Immature natural killer cell (primary cell): ENCODE measurements around the gene CYP27C1. TPM values are rescaled to one million over a fixed set of nuclear protein-coding genes. Genes with fewer than 3 reads are reported as not detected.

Experiments
- DNase-seq, 3 donors: peaks; one replicate each; pipeline ENCODE4 v3.0.0; 2022; ENCODE audit warnings: mixed read lengths in 1 of 3
- H3K27ac Mint-ChIP-seq, 6 donors: one replicate each; pipeline ENCODE4 v1.8.0; 2020; ENCODE audit warnings: mixed read lengths in 6 of 6, mild to moderate bottlenecking in 5 of 6, inconsistent platforms in 4 of 6, moderate library complexity in 3 of 6
- H3K27me3 Mint-ChIP-seq, 3 donors: one replicate each; pipeline ENCODE4 v1.8.0; 2020 to 2021; ENCODE audit warnings: low read depth in 3 of 3, mild to moderate bottlenecking in 3 of 3, mixed read lengths in 3 of 3, moderate library complexity in 3 of 3, inconsistent platforms in 1 of 3
- H3K36me3 Mint-ChIP-seq, 3 donors: one replicate each; pipeline ENCODE4 v1.8.0; 2020; ENCODE audit warnings: mixed read lengths in 3 of 3, inconsistent platforms in 2 of 3, mild to moderate bottlenecking in 2 of 3
- H3K4me1 Mint-ChIP-seq, 2 donors: one replicate each; pipeline ENCODE4 v1.8.0; 2020; ENCODE audit warnings: inconsistent platforms in 2 of 2, mild to moderate bottlenecking in 2 of 2, mixed read lengths in 2 of 2, moderate library complexity in 1 of 2
- H3K4me3 Mint-ChIP-seq, 5 donors: one replicate each; pipeline ENCODE4 v1.8.0; 2020; ENCODE audit warnings: mild to moderate bottlenecking in 5 of 5, mixed read lengths in 5 of 5, inconsistent platforms in 3 of 5, moderate library complexity in 3 of 5
- H3K9me3 Mint-ChIP-seq, 6 donors: one replicate each; pipeline ENCODE4 v1.8.0; 2020; ENCODE audit warnings: mild to moderate bottlenecking in 6 of 6, mixed read lengths in 6 of 6, inconsistent platforms in 4 of 6, moderate library complexity in 3 of 6
- polyA plus RNA-seq, 3 donors: library from polyadenylated mRNA; unstranded; fragments of 300-500 nt; fragmentation: Illumina TruSeq; gene quantifications; one replicate each; pipeline ENCODE4 v1.2.3, GENCODE V29; 2021

The CYP27C1 gene
- polyA plus RNA-seq, 3 donors from 2014 or later = not detected

DNA sequence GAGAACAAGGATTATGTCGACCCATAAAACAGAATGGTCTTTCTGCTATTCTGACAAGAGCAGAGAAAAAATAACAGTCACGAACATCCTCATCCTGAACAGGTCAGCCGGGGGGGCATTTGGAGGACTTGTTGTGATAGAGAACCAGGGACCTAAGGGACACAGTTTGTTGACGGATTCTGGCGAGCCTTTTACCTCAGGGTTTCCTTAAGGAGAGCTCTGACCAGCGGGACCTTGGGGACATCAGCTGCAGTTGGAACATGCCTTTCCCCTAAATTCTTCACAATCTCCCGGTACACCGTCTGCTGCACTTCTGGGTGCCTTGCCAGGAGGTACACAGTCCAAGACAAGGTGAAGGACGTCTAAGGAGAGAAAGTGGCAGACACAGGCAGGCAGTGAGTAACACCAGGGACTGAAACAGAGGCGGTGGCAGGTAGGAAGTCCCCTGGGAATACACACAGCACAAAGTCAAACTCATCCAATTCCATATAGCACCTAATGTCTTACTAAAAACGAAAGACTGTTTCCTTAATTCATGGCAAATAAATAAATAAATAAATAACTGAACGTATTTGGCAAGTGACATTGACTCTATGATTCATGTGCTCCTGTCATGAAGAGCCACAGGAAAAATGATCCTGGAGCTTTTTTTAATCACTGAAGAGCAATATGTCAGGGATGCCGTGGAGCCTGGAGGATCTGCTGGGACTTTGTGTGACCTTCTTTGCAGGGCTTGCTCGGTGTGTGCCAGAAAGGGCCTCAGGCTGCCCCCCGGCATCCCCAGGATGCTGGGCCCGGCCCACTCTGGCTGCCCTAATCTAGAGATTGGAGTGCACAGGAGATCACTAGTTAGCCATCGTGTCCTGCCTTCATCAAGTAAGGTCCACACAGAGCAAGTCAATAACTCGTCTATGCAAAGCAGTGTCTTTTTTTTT, 24.7 kb downstream of the CYP27C1 start:
- no peak for DNase-seq
- H3K4me1 Mint-ChIP-seq = peaks cover 0 to 6% of the 10 kb centered on the region in 2 donors

GRCh38 chr2:127194447-127194846, 25.7 kb downstream of the CYP27C1 start:
- Mint-ChIP-seq H3K27me3 (peaks cover 0 to 2% (median 0%) of the 10 kb centered on the region in 3 donors), H3K4me1 (peaks cover 0 to 6% of the 10 kb centered on the region in 2 donors), H3K27ac (no peak overlapping the region), H3K9me3 (no peaks in the 10 kb centered on the region), H3K4me3 (no peak overlapping the region), H3K36me3 (no peaks in the 10 kb centered on the region)
- DNase-seq = no peak

More for the DNA sequence above, 24.7 kb downstream of the CYP27C1 start:
- H3K9me3 Mint-ChIP-seq = no peaks in the 10 kb centered on the region
- H3K27ac Mint-ChIP-seq = no peak overlapping the region
- H3K4me3 Mint-ChIP-seq = no peak overlapping the region
- peaks cover 0 to 2% (median 0%) of the 10 kb centered on the region in 3 donors for H3K27me3 Mint-ChIP-seq
- H3K36me3 Mint-ChIP-seq = no peaks in the 10 kb centered on the region

- H3K27me3 Mint-ChIP-seq = peaks cover 0 to 2% (median under 1%) of the 10 kb centered on the region in 3 donors
- no peak overlapping the region for H3K27ac Mint-ChIP-seq
- no peak overlapping the region for H3K4me3 Mint-ChIP-seq
- no peaks in the 10 kb centered on the region for H3K9me3 Mint-ChIP-seq
- no peak for DNase-seq
- H3K4me1 Mint-ChIP-seq = peaks cover 0 to 6% of the 10 kb centered on the region in 2 donors
- no peaks in the 10 kb centered on the region for H3K36me3 Mint-ChIP-seq
Observed at GRCh38 chr2:127193967-127194280, 26.2 kb downstream of the CYP27C1 start.

- H3K27ac Mint-ChIP-seq = no peak overlapping the region
- H3K4me1 Mint-ChIP-seq = peaks cover 0 to 6% of the 10 kb centered on the region in 2 donors
- no peak for DNase-seq
- H3K36me3 Mint-ChIP-seq = no peaks in the 10 kb centered on the region
- peaks cover 0 to 5% (median 3%) of the 10 kb centered on the region in 3 donors for H3K27me3 Mint-ChIP-seq
- no peaks in the 10 kb centered on the region for H3K9me3 Mint-ChIP-seq
- H3K4me3 Mint-ChIP-seq = no peak overlapping the region
Observed at GRCh38 chr2:127193164-127193966, 26.7 kb downstream of the CYP27C1 start.

DNA sequence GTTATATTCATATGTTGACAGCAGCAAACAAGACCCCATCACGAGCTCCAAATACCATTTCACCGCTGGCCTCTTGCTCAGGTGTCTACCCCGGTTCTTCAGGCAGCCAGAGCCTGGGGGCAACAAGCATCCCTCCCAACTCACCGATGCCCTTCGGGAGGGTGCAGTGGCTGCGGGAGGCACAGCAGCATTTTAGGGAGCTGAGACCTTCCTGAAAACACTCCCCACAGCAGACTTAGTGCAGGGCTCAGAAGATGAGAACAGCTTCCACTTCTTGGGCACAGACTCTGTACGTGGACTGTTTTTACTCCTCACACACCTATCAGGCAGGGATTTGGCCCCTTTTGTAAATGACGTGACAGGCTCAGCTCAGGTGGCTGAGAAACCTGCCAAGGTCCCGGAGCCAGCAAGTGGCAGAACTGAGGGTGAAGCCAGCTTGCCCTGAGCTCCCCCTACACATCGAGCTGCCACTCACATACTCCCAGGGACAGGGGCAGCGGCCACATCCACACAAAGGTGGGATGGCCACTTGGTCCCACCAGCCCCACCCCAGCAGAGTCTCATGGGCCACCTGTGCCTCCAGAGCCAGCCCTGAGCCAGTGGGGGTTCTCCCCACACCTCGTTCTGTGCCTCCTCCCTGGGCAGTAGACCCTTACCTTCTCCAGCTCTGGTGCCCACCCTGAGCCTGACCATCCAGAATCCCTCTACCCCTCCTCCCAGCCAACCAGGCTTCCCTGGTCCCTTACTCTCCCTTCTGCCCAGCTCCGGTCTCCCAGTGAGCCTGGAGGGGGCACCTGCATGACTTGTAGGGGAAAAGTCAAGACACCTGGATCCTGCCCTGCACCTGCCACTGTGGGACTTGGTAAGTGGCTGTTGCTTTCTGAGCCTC, 28.5 kb downstream of the CYP27C1 start:
- Mint-ChIP-seq H3K27ac (no peak overlapping the region), H3K4me3 (no peak overlapping the region), H3K27me3 (peaks cover 2 to 6% (median 5%) of the 10 kb centered on the region in 3 donors), H3K36me3 (no peaks in the 10 kb centered on the region), H3K4me1 (no peaks in the 10 kb centered on the region), H3K9me3 (no peaks in the 10 kb centered on the region)
- DNase-seq = no peak

- Mint-ChIP-seq H3K9me3 (no peaks in the 10 kb centered on the region), H3K36me3 (no peaks in the 10 kb centered on the region), H3K27me3 (peaks cover 4 to 6% (median 6%) of the 10 kb centered on the region in 3 donors), H3K4me1 (peaks cover 4 to 9% of the 10 kb centered on the region in 2 donors), H3K4me3 (no peak overlapping the region), H3K27ac (no peak overlapping the region)
- DNase-seq = no peak
Observed at GRCh38 chr2:127188797-127189196, 31.3 kb downstream of the CYP27C1 start.

- H3K27me3 Mint-ChIP-seq = peaks cover 4 to 8% (median 6%) of the 10 kb centered on the region in 3 donors
- H3K4me3 Mint-ChIP-seq = no peak overlapping the region
- DNase-seq = no peak
- H3K36me3 Mint-ChIP-seq = no peaks in the 10 kb centered on the region
- H3K27ac Mint-ChIP-seq = no peak overlapping the region
- H3K4me1 Mint-ChIP-seq = peaks cover 7 to 12% of the 10 kb centered on the region in 2 donors
- H3K9me3 Mint-ChIP-seq = no peaks in the 10 kb centered on the region
Observed at GRCh38 chr2:127187831-127188230, 32.3 kb downstream of the CYP27C1 start.

DNA sequence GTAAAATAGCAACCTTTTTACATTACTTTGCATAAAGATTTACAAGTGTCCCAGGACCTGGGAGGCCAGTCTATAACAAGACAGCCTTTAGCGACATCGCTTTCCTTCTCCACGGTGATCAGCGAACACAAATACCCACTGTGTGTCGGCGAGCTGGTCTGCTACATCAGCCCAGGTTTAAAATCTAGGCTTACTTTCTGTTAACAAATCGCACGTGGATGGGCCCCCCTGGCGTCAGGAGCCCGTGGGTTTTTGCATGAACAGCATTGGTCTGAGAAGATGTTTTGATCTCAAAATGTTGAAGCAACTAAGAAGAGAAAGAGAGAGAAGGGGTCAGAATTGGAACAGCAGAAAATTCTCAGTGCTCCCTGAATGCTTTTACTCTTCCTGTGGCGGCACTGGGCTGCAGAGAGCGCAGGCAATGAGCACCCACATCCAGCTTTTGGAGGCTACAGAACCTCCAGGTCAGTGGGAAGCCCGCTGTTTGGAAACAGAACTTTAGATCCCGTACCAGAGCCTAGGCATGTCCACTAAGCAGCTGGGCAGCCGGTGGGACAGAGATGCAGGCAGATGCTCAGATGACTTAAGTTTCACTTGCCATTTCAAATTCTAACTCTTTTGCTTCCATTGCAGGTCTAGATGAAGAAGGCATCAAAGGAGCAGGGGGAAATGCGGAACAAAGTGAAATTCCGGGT, 32.9 kb downstream of the CYP27C1 start:
- no peak overlapping the region for H3K27ac Mint-ChIP-seq
- no peak overlapping the region for H3K4me3 Mint-ChIP-seq
- no peaks in the 10 kb centered on the region for H3K9me3 Mint-ChIP-seq
- H3K27me3 Mint-ChIP-seq = peaks cover 4 to 8% (median 6%) of the 10 kb centered on the region in 3 donors
- peaks cover 7 to 12% of the 10 kb centered on the region in 2 donors for H3K4me1 Mint-ChIP-seq
- no peaks in the 10 kb centered on the region for H3K36me3 Mint-ChIP-seq
- DNase-seq = no peak

DNA sequence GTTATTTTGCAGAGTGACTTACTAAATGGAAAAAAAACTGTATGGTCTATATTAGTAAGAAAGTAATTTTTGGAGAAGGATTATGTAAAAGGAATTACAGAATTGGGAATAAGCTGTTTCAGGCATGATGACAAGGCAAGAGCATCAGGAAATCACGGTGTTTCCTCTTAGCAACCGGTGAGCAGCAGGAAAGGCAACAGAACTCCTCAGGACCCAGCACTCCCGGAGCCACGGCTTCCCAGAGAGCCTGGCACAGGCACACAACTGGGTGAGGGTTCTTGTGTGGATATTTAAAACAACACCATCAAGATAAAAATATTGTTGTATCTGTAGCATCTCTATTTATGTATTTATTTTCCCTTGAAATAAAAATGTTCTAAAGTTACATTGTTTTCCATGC, 34.4 kb downstream of the CYP27C1 start:
- no peak overlapping the region for H3K27ac Mint-ChIP-seq
- H3K27me3 Mint-ChIP-seq = peaks cover 4 to 8% (median 6%) of the 10 kb centered on the region in 3 donors
- no peaks in the 10 kb centered on the region for H3K36me3 Mint-ChIP-seq
- no peak for DNase-seq
- no peak overlapping the region for H3K4me3 Mint-ChIP-seq
- peaks cover 7 to 12% of the 10 kb centered on the region in 2 donors for H3K4me1 Mint-ChIP-seq
- no peaks in the 10 kb centered on the region for H3K9me3 Mint-ChIP-seq

GRCh38 chr2:127185093-127185492, 35.0 kb downstream of the CYP27C1 start:
- H3K27ac Mint-ChIP-seq = no peak overlapping the region
- H3K27me3 Mint-ChIP-seq = peaks cover 4 to 8% (median 6%) of the 10 kb centered on the region in 3 donors
- H3K36me3 Mint-ChIP-seq = no peaks in the 10 kb centered on the region
- peak overlapping the region in 1 of 5 donors; percentile 22 for H3K4me3 Mint-ChIP-seq
- peaks cover 7 to 12% of the 10 kb centered on the region in 2 donors for H3K4me1 Mint-ChIP-seq
- DNase-seq = no peak
- no peaks in the 10 kb centered on the region for H3K9me3 Mint-ChIP-seq

- H3K4me1 Mint-ChIP-seq = peaks cover 7 to 12% of the 10 kb centered on the region in 2 donors
- no peaks in the 10 kb centered on the region for H3K9me3 Mint-ChIP-seq
- no peak for DNase-seq
- peaks cover 4 to 8% (median 4%) of the 10 kb centered on the region in 3 donors for H3K27me3 Mint-ChIP-seq
- no peaks in the 10 kb centered on the region for H3K36me3 Mint-ChIP-seq
- H3K27ac Mint-ChIP-seq = no peak overlapping the region
- H3K4me3 Mint-ChIP-seq = no peak overlapping the region
Observed at GRCh38 chr2:127183771-127184170, 36.3 kb downstream of the CYP27C1 start.

- no peak for DNase-seq
- Mint-ChIP-seq H3K4me3 (no peak overlapping the region), H3K4me1 (peaks cover 7 to 12% of the 10 kb centered on the region in 2 donors), H3K9me3 (no peaks in the 10 kb centered on the region), H3K27ac (no peak overlapping the region), H3K36me3 (no peaks in the 10 kb centered on the region), H3K27me3 (peaks cover 0 to 5% (median 4%) of the 10 kb centered on the region in 3 donors)
Observed at GRCh38 chr2:127182626-127183458, 37.3 kb downstream of the CYP27C1 start.
